ENCODE measurements around the gene SLC25A39.
A peak's percentile ranks its signal among the peaks of the same experiment; 100 is the strongest.

SLC25A39 gene

DNA sequence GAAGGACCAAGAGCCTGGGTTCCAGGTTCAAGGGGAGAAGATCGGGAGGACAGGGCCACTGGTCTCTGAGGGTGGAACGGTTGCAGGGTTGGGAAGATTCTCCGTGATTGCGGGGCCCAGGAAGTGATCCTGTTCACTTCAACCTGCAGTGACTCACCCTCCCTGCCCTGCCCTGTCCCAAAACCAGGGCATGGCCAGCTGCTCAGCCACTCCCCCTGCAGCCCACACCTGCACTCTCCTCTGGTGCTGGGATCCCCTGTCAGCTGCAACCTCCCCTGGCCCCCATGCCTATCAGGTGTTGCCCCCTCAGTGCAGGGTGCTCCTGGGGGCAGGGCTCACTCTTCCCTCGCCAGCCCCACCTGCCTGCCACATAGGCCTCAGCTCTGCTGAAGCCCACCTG is 15.2 kb downstream of the SLC25A39 start:
- TF ChIP-seq, protein P1, sequence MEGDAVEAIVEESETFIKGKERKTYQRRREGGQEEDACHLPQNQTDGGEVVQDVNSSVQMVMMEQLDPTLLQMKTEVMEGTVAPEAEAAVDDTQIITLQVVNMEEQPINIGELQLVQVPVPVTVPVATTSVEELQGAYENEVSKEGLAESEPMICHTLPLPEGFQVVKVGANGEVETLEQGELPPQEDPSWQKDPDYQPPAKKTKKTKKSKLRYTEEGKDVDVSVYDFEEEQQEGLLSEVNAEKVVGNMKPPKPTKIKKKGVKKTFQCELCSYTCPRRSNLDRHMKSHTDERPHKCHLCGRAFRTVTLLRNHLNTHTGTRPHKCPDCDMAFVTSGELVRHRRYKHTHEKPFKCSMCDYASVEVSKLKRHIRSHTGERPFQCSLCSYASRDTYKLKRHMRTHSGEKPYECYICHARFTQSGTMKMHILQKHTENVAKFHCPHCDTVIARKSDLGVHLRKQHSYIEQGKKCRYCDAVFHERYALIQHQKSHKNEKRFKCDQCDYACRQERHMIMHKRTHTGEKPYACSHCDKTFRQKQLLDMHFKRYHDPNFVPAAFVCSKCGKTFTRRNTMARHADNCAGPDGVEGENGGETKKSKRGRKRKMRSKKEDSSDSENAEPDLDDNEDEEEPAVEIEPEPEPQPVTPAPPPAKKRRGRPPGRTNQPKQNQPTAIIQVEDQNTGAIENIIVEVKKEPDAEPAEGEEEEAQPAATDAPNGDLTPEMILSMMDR (conservative IDR thresholded peaks at IDR 0.05; ENCODE audit: low read depth, low read length): no peak
- no peak for DNase-seq (ENCODE audit: low read depth)
- H3K4me3 ChIP-seq (ENCODE audit: low read depth, low read length): no peak overlapping the region

DNA sequence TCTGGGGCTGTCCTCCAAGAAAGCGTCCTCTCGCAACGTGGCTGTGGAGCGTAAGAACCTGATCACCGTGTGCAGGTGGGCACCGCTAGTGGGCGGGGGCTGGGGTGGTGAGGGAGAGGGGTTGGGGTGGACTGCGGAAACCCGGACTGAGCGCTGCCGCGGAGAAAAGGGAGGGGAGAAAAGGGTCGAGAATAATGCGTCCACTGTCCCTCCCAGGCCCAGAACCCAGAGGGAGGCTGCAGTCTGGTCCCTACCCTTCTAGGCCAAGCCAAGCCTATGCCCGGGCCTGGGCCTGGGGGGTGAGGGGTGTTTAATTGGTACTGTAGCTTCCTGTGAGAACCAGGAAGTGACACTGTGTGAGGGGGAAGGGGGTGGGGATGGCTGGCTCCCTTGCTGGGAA is 15.8 kb downstream of the SLC25A39 start:
- no peak overlapping the region for H3K4me3 ChIP-seq (ENCODE audit: low read depth, low read length)
- TF ChIP-seq, protein P1 (conservative IDR thresholded peaks at IDR 0.05; ENCODE audit: low read depth, low read length): no peak
- no peak for DNase-seq (ENCODE audit: low read depth)

DNA sequence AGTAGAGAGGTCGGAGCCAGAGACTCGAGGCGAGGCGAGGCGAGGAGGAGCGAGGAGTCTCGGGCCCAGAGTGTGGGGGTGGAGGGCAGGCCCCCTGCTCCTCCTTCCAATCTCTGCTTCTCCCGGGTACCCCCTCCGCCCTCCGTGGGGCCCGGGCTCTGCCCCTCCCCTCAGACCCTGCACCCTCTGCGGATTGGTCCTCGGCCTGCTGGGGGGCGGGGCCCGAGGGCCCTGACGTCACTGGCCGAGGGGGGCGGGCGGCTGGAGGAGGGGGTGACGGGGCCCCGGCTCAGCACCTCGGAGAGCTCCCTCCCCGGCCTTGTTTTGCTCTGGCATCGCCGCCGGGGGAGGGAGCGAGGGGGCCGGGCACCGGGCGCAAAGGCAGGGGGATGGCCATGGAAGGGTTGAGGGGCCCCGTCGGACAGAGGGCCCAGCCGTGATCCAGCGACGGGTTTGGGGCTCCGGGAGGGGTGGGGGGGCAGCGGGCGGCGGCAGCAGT is 16.3 kb downstream of the SLC25A39 start, which contains the start of gene RUNDC3A:
RUNDC3A (plus strand) TSS at position 282 of the 499 bp plus-strand sequence. CDS start 232 bp downstream, outside the sequence.
- peak within 1 kb of the TSS; percentile 48 for H3K4me3 ChIP-seq (ENCODE audit: low read depth, low read length)
- peak; percentile 77 for DNase-seq (ENCODE audit: low read depth)
- TF ChIP-seq, protein P1 (conservative IDR thresholded peaks at IDR 0.05; ENCODE audit: low read depth, low read length): no peak

DNA sequence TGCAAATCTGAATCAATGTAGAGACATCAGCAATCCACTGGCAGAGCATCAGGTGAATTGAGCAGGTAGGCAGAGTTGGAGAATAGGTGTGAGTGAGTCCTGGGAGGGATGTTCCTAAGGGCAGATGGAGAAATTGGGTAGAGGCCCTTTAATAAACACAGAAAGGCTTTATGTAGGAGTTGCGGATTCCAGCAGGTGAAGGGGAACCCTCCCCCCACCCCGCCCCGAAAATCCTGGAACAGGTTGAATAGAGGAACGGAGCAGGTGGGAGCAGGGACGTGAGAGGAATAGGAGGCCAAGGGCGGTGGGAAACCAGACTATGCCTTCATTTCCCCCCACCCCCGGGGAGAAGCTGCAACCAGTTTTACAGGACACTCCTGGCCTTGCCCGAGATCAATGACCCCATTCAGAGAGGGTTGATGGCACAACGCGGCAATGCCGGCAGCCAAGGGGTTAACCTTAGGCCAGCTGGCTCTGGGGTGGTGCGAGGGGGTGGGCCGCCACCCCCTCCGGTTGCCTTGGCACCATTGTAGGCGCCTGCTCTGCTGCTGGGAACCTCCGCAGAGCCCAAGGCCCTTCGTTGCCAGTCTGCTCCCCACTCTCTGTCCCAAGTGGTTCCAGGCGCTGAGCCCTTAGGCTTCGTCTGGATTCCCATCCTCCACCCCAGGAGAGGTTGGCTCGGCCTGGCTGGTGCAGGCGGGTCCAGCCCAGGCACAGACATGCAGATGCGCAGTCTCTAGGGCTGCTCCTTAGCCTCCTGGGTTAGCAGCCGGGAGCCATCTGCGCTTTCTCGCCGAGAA is 17.0 kb downstream of the SLC25A39 start:
- TF ChIP-seq, protein P1 (conservative IDR thresholded peaks at IDR 0.05; ENCODE audit: low read depth, low read length): no peak
- H3K4me3 ChIP-seq (ENCODE audit: low read depth, low read length): peak overlapping the region; percentile 48
- no peak for DNase-seq (ENCODE audit: low read depth)

DNA sequence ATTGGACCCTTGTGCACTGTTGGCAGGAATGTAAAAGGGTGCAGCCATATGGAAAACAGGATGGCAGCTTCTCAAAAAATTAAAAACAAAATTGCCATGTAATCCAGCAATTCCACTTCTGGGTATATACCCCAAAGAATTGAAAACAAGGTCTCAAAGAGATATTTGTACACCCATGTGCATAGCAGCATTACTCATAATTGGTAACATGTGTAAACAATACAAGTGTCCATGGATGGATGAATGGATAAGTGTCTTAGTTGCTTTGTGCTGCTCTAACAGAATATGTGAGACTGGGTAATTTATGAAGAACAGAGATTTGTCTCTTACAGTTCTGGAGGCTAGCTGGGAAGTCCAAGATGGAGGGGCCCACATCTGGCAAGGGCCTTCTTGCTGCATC is 20.0 kb downstream of the SLC25A39 start:
- no peak overlapping the region for H3K4me3 ChIP-seq (ENCODE audit: low read depth, low read length)
- DNase-seq (ENCODE audit: low read depth): no peak
- TF ChIP-seq, protein P1 (conservative IDR thresholded peaks at IDR 0.05; ENCODE audit: low read depth, low read length): no peak

DNA sequence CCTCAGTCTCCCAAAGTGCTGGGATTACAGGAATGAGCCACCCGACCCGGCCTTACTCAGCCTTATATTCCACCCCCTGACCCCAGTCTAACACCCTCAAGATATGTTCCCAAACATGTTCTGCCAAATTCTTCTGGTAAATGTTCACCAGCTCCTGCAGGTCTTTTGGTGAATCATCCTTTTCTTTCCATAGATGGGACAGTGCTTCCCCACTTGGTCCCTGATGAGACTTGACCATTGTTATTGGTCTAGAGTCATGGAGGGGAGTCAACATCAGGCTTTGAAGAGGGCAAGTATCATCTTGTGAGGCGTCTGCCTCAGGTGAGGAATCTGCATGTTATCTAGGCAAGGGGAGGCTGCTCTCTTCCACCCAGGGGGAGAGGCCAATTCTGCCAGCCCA is 26.6 kb downstream of the SLC25A39 start:
- H3K4me3 ChIP-seq (ENCODE audit: low read depth, low read length): no peak overlapping the region
- no peak for DNase-seq (ENCODE audit: low read depth)
- TF ChIP-seq, protein P1 (conservative IDR thresholded peaks at IDR 0.05; ENCODE audit: low read depth, low read length): no peak
